NCI-H345 (cell line): ENCODE data around the gene KRT17.
"Not testable (repeated sequence)": the region's sequence is repeated elsewhere in the genome, so short reads cannot be mapped to it uniquely, and the experiment has no call there.

Source experiments
- DNase-seq: peaks from one replicate; lab custom pipeline; 2025; lab: John Stamatoyannopoulos, UW

KRT17 gene

GRCh38 chr17:41634639-41635038 lies 10.3 kb upstream of the KRT17 start:
- no peak for DNase-seq

DNA sequence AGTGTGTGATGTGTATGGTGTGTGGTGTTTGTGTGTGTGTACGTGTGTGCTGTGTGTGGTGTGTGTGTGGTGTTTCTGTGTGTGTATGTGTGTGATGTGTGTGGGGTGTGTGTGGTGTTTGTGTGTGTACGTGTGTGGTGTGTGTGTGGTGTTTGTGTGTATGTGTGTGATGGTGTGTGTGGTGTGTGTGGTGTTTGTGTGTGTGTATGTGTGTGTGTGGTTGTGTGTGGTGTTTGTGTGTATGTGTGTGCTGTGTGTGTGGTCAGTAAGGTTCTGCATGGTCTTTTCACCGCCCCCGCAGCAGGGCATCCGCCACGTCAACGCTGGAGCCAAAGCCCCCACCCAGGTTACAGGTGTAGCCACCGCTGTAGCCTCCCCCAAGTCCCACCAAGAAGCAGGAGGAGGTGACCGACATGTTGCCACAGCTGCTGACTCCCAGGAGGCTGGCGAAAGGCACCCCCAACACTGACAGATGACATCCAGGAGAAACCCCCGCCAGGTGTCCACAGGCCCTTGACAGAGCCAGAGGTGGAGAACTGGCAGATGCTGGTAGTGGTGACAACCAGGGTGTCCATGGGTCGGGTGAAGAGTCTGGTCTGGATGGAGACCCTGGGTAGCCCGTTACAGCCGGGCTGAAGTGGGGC lies 9.3 kb upstream of the KRT17 start:
- DNase-seq: no peak

- no peak for DNase-seq
Observed at GRCh38 chr17:41632482-41633105, 8.2 kb upstream of the KRT17 start.

GRCh38 chr17:41631898-41632285 lies 7.5 kb upstream of the KRT17 start:
- DNase-seq: no peak

DNA sequence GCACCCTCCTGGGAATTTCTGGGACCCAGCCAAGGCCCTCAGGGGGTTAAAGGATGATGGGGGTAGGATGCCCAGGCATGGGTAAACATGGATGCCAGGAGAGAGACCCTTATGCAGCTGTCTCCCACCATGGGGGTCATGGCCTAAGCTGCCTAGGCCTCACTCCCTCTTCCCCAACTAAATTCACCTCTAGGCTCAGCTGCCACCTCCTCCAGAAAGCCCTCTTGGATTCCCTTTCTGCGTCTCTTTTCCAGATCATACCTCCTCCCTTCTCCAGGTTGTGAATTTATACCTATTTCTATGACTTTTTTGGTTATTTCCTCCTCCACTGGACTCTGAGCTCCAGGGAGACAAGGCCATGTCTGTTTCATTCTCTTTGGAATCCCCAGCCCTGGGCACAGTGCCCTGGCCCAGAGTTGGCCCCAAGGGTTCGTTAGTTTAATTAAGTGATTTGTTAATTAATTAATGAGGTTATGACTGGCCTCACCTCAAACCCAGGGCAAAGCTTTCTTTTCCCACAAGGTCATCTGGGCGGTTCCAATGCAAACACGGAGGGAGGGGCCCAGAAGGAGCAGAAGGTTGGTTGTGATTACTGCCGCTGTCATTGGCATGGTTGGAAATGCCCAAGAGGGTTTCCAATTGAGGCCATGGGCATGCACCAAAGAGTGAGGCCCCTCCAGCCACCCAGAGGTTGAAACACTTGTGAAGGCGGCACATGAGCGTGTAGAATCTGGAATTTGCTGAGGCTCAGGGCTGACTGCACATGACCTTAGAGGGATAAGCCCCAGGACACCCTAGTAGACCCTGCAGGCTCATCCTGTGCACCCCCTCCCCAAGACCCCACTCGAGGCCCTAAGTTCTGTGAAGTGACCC lies 6.9 kb upstream of the KRT17 start:
- no peak for DNase-seq

DNA sequence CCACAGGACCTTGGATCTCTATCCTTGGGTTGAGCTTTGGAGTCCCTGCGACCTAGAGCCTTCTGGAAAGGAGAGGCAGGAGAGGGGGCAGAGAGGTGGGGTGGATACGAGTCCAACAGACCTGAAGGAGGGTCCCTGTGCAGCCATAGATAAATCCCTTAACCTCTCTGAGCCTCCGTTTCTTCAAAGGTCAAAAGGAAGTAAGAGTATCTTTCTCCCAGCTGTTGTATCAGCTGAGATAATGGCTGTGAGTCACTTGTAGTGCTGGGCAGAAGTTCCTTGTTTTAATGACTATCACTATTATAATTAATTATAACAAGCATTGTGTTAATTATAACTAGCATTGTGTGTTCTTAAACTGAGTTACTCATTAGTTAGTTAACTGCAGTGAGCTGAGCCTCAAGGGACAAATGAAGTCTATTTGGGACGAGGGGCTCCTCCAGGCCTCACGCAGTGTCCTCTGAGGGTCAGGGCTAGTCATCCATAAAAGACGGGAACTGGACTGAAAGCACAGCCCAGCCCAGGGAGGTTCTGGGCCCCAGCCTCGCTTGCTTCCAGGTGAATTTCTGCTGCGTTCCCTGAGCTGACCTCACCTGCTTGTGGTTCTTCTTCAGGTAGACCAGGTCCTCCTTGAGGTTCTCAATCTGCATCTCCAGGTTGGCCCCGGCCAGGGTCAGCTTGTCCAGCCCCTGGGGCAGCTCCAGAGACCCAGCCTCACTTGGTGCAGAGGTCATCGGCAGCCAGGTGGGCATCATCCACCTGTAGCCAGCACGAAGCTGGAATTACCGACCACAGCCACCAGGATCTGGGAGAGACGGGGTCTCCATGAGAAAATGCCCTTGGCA lies 5.7 kb upstream of the KRT17 start:
- DNase-seq: no peak

GRCh38 chr17:41629316-41629715 lies 4.9 kb upstream of the KRT17 start:
- no peak for DNase-seq

GRCh38 chr17:41628621-41629255 lies 4.4 kb upstream of the KRT17 start:
- not testable (repeated sequence) for DNase-seq

DNA sequence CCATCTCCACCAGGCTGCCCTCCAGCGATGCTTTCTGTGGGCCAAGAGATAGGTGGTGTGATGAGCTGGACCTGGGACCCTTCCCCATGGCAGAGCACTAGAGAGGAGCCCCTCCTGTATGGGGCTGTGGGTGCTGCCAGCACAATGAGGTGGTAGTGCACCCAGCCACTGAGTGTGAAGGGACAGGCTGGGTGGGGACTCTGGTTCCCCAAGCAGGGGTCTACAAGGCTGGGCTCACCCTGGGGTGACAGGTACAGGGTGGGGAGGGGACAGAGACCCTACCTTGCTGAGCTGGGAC lies 3.6 kb upstream of the KRT17 start:
- not testable (repeated sequence) for DNase-seq

DNA sequence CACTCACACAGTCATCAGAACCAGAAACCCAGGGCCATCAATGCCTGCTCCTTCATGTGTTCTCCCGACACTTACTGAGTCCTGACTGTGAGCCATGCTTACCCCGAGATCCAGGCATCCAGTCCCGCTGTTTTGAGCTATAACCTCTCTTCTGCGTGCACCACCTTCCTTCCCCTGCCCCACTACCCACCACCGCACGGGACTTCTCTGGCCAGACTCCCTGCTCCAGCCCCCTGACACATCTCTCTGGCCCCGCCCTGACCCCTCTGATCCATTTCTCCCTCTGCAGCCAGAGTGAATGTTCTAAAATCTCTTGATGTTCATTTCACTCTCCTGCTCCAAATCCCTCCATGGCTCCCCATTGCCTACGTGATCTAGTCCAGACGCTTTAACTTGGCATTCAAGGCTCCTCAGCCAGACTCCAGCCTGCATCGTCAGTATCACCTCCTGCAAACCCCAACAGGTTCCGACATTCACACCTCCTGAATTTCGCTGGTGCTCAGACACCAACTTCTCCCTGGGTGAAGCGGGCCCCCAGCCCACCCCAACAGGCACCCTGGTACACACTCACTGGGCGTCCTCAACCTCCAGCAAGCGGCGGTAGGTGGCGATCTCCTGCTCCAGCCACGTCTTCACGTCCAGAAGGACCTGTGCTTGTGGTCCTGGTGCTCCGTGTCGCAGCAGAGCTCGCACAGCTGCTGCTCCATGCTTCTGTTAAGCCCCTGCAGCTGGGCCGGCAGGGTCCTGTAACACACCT lies 3.1 kb upstream of the KRT17 start:
- no peak for DNase-seq

DNA sequence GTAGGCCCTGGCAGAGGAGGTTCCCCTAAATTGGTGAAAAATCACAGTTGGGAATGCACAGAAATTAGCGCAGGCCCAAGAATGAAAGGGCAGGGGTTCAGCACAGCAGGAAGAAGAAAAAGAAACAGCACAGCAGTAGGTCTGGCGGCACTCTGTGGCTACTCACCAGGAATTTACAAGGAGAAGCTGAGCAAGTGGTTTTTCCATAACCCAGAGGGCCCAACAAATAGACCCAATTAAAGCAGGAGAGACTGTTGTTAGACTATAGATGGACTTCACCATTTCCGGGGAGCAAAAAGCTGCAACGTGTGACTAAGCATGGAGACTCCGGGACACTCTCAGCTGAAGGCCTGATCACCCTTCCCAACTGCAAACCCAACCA lies 2.5 kb upstream of the KRT17 start:
- not testable (repeated sequence) for DNase-seq

DNA sequence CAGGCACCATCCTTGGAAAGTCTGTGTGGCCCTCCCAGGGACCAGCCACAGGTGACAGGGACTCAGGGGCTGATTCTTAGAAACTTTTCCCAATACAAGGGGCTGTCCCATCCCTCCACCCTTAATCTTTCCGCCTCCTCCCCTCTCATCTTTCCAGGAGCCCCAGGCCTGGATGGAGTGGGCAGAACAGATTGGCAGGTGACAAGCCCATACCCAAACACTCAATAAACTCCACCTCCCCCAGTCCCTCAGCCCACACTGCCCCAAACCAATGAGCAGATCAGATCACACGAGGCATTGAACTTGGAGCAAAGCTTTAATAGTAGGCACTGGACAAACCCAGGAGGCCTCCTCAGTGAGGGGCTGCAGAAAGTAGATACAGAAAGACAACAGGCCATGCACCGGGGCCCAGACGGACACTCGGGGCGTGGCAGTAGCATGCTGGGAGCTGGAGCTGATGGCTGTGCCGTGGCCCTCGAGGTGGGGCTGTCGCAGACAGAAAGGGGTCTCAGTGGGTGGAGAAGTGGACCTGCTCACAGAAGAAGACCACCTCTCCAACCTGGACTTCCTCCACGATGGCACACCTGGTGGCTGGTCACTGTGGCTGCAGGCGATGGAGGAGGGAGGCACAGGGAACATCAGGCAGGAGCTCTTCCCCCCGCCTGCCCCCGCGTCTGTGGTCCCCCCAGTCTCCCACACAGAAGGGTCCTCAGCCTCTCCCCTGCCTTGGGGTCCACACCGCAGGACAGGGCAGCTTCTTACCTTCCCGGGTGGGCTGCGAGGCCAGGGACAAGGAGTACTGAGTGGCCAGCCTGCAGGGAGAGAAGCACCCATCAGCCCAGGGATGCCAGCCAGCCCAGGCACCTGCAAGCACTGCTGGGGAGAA lies 1.9 kb upstream of the KRT17 start:
- DNase-seq: not testable (repeated sequence)

DNA sequence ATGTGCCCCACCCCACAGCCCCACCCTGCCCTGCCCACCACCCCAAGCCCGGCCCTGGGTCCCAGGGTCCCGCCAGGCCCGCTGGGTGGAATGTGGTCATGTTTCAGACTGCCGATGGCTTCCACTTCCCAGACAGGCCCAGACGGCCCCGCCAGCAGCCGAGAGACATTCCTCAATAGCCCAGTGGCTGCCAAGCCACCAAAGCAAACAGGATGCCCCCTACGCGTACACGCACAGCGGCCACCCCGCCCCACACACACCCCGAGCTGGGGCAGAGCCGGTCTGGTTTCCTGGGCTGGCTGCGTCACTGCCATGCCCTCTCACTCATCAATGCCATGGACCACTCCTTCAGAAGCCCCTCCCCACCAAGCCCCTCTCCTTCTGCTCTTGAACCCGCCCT lies 1.2 kb upstream of the KRT17 start:
- DNase-seq: no peak

GRCh38 chr17:41623184-41623861 lies 1.1 kb downstream of the KRT17 start:
- not testable (repeated sequence) for DNase-seq

DNA sequence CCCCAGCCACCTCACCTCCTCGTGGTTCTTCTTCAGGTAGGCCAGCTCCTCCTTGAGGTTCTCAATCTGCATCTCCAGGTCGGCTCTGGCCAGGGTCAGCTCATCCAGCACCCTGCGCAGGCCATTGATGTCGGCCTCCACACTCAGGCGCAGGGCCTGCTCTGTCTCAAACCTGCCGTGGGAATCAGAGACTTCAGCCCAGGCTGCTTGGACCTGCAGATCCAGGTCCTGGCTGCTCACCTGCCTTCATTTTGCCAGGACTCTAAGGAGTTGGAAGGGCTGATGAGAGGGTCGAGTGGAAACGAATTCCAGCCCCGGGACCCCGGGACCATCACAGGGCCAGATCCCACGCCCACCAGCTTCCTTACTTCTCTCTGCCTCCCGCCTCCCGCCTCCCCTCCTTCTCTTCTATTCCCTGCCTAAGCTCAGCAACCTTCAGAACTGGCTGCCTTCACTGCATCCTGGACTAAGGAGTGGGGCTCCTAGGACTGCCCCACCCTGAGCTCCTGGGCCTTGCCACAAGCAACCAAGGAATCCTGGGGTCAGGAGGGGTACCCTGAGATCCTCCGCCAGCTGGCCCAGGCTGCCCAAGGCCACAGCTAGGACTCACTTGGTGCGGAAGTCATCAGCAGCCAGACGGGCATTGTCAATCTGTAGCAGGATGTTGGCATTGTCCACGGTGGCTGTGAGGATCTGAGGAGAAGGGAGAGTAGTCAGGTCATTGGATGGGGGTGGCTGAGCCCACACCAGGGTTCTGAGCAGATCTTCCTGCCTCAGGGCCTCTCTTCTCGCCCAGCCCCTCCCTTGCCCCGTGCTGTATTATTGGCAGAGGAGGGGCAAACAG lies 1.8 kb downstream of the KRT17 start:
- DNase-seq: not testable (repeated sequence)

DNA sequence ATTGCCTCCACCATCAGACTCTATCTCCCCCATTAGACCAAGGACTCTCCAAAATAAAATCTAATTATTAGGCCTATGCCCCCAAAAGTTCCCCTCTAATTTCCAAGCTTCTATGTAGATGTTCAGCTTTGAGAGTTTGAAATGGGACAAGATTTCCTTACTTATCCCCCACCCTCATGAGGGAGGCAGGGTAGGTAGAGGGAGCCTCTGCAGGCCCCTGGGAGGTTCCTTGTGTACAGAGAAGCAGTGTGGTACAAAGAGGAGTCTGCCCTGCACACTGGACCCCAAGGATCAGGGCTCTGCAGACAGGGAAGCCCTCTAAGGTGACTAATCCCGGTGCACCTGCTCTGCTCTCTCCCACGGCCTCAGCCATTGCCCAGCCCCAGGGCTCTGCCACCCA lies 2.5 kb downstream of the KRT17 start:
- no peak for DNase-seq

- not testable (repeated sequence) for DNase-seq
Observed at GRCh38 chr17:41621435-41621817, 2.9 kb downstream of the KRT17 start.

DNA sequence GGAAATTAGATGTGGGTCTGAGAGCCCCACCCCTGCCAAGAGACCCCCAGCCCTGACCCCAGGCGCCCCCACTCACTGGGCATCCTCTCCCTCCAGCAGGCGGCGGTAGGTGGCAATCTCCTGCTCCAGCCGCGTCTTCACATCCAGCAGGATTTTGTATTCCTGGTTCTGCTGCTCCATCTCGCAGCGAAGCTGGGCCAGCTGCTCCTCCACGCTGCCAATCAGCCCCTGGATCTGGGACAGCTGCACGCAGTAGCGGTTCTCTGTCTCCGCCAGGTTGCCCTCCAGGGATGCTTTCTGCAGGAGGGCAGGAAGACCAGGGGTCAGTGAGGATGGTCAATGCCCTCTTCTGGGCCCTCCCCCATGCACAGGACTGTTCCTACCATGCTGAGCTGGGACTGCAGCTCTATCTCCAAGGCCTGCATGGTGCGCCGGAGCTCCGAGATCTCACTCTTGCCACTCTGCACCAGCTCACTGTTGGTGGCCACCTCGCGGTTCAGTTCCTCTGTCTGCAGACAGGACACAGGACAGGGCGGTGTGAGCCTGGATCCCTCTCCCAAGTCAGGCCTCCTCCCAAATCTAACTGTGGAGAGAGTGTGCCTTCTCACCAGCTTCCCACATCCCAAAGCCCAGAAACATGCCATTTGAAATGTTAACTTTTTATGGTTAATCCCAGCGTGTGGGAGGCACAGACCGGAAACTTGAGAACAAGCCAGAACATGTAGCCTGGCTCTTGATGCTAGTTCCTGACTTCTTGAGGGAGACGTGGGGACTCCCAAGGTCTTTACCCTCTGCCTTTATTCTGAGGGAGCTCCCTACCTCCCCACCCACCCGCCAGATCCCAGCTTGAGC lies 3.6 kb downstream of the KRT17 start:
- DNase-seq: no peak
